Mucosa of descending colon (tissue), 3 donors: ENCODE measurements around the gene TTC1. TPM values are rescaled to one million over a fixed set of nuclear protein-coding genes. Genes with fewer than 3 reads are reported as not detected.

Source experiments
- ATAC-seq: fragments of 200-7000 bp; cut with Tn5 transposase; one replicate; pipeline ENCODE4 v1.9.1; 2020; ENCODE audit warnings: mild to moderate bottlenecking, moderate library complexity
- DNase-seq, 3 donors: peaks; one replicate each; pipeline ENCODE4 v3.0.0-alpha.2; 2020
- H3K36me3 ChIP-seq: fragments of 200-600 bp; one replicate; pipeline ENCODE4 v1.8.0; 2021; ENCODE audit warnings: low read depth, mild to moderate bottlenecking
- H3K4me1 ChIP-seq: fragments of 200-600 bp; one replicate; pipeline ENCODE4 v1.8.0; 2021; ENCODE audit warnings: low read depth, mild to moderate bottlenecking
- H3K4me3 ChIP-seq: fragments of 200-600 bp; one replicate; pipeline ENCODE4 v1.8.0; 2021; ENCODE audit warnings: mild to moderate bottlenecking
- H3K9me3 ChIP-seq: fragments of 200-600 bp; one replicate; pipeline ENCODE4 v1.8.0; 2021; ENCODE audit warnings: mild to moderate bottlenecking
- CTCF ChIP-seq: fragments of 200-600 bp; IDR thresholded peaks from one replicate; pipeline ENCODE4 v1.8.0; 2022; ENCODE audit warnings: antibody characterized with exemption, mild to moderate bottlenecking
- intact Hi-C, 2 donors: fragments of 100-400 bp; cut with DNase I in 1 of 2; cut with micrococcal nuclease in 1 of 2; formaldehyde crosslinking; loops; one replicate each; pipeline versions ENCODE4 v1.11.0 to v1.11.1; 2022; cut with DNase I, micrococcal nuclease
- total RNA-seq, 3 donors: library from RNA; stranded (reverse); fragmentation: NEBNext Ultra II Directional in 2 of 3; extraction: Animal tissue kit (Norgen Biotek cat#: 25700) in 2 of 3; gene quantifications; one replicate each; pipeline versions ENCODE4 v1.2.1 to v1.2.4, GENCODE V29; 2021 to 2023
- donor health status: DM: no; HTN: no; CAD: no; lungs with moderate emphysema.
- donor health status: DM: no; HTN: no; CAD: no.
- donor health status: DM: no; HTN: yes; CAD: no.

Gene TTC1
- total RNA-seq, 3 donors from 2014 or later, result 42.6 to 54.7 (median 46.6) TPM

GRCh38 chr5:160040471-160040835 lies 31.5 kb downstream of the TTC1 start:
- Histone ChIP-seq H3K4me1 (peaks cover 3% of the 10 kb centered on the region), H3K36me3 (no peaks in the 10 kb centered on the region), H3K9me3 (no peaks in the 10 kb centered on the region), H3K4me3 (no peak overlapping the region)
- intact Hi-C loops, result no loop called here
- DNase-seq, result no peak
- no peak for TF ChIP-seq CTCF
- no peak for ATAC-seq

GRCh38 chr5:160042671-160043070 lies 33.7 kb downstream of the TTC1 start:
- H3K36me3 ChIP-seq, result no peaks in the 10 kb centered on the region

GRCh38 chr5:160044391-160044804 lies 35.5 kb downstream of the TTC1 start:
- DNase-seq (no peak), ATAC-seq (no peak)
- intact Hi-C loops, result no loop called here
- H3K4me3 ChIP-seq, result no peak overlapping the region
- H3K9me3 ChIP-seq, result no peaks in the 10 kb centered on the region
- no peak for TF ChIP-seq CTCF
- H3K4me1 ChIP-seq, result peaks cover 3% of the 10 kb centered on the region
- H3K36me3 ChIP-seq, result no peaks in the 10 kb centered on the region

More at GRCh38 chr5:160042671-160043070, 33.7 kb downstream of the TTC1 start:
- DNase-seq (no peak), ATAC-seq (no peak)
- peaks cover 3% of the 10 kb centered on the region for H3K4me1 ChIP-seq
- TF ChIP-seq CTCF, result no peak
- intact Hi-C loops, result no loop called here
- no peaks in the 10 kb centered on the region for H3K9me3 ChIP-seq
- no peak overlapping the region for H3K4me3 ChIP-seq

- TF ChIP-seq CTCF, result no peak
- ATAC-seq (no peak), DNase-seq (no peak)
- Histone ChIP-seq H3K4me3 (no peak overlapping the region), H3K36me3 (no peaks in the 10 kb centered on the region), H3K4me1 (peaks cover 3% of the 10 kb centered on the region), H3K9me3 (no peaks in the 10 kb centered on the region)
- intact Hi-C loops, result no loop called here
Observed at GRCh38 chr5:160044967-160045366, 36.0 kb downstream of the TTC1 start.

GRCh38 chr5:160047423-160047822 lies 38.5 kb downstream of the TTC1 start:
- no peaks in the 10 kb centered on the region for H3K36me3 ChIP-seq
- no peaks in the 10 kb centered on the region for H3K9me3 ChIP-seq
- H3K4me1 ChIP-seq, result no peaks in the 10 kb centered on the region
- no peak for ATAC-seq
- TF ChIP-seq CTCF, result no peak
- intact Hi-C loops, result no loop called here
- no peak overlapping the region for H3K4me3 ChIP-seq
- no peak for DNase-seq

- ATAC-seq (no peak), DNase-seq (no peak)
- no peak overlapping the region for H3K4me3 ChIP-seq
- no peaks in the 10 kb centered on the region for H3K36me3 ChIP-seq
- H3K4me1 ChIP-seq, result no peaks in the 10 kb centered on the region
- H3K9me3 ChIP-seq, result no peaks in the 10 kb centered on the region
- intact Hi-C loops, result no loop called here
- TF ChIP-seq CTCF, result no peak
Observed at GRCh38 chr5:160048131-160048530, 39.2 kb downstream of the TTC1 start.
